ENCODE data around the gene TCF7L2. TPM values are rescaled to one million over a fixed set of nuclear protein-coding genes. Genes with fewer than 3 reads are reported as not detected.

The TCF7L2 gene
- total RNA-seq, 1 experiment from 2014 or later, result 16.1 TPM

DNA sequence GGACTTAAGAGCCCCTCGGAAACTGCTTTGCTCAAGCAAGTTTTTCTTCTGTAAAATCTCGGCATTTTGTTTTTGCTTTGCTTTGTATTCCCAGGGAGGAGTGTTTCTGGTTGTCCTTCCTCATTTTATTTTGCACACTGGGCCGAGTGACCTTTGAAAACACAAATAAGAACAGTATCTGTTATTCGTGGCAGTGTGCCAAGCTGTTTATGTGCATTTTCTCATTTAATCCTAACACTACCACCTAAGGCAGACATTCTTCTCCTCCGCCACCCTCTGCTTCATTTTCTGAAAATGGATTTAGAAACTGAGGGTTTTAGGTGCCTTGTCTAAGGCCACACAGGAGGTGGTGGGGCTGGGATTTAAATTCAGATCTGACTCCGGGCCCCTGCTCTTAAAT lies 218.5 kb downstream of the TCF7L2 start:
- no peaks in the 10 kb centered on the region for H3K79me2 ChIP-seq (ENCODE audit: low read length)
- no peaks in the 10 kb centered on the region for H4K20me1 ChIP-seq (ENCODE audit: low read length)
- no peak overlapping the region for H3K4me2 ChIP-seq (ENCODE audit: low read length)
- ChIA-PET POLR2A (ENCODE audit: unreplicated experiment) (no interaction called here), CTCF (no interaction called here)
- intact Hi-C loops (cut with micrococcal nuclease), result no loop called here
- H3K4me3 ChIP-seq (ENCODE audit: low read length), result no peak overlapping the region
- H3K27ac ChIP-seq (ENCODE audit: low read length), result no peak overlapping the region
- no peaks in the 10 kb centered on the region for H3K27me3 ChIP-seq (ENCODE audit: low read length)
- no peak for TF ChIP-seq EZH2 (IDR thresholded peaks at IDR 0.05; ENCODE audit: low read length, unreplicated experiment)
- no peak for TF ChIP-seq EZH2phosphoT487 (IDR thresholded peaks at IDR 0.05; ENCODE audit: borderline replicate concordance, low read length)
- TF ChIP-seq, protein P1, sequence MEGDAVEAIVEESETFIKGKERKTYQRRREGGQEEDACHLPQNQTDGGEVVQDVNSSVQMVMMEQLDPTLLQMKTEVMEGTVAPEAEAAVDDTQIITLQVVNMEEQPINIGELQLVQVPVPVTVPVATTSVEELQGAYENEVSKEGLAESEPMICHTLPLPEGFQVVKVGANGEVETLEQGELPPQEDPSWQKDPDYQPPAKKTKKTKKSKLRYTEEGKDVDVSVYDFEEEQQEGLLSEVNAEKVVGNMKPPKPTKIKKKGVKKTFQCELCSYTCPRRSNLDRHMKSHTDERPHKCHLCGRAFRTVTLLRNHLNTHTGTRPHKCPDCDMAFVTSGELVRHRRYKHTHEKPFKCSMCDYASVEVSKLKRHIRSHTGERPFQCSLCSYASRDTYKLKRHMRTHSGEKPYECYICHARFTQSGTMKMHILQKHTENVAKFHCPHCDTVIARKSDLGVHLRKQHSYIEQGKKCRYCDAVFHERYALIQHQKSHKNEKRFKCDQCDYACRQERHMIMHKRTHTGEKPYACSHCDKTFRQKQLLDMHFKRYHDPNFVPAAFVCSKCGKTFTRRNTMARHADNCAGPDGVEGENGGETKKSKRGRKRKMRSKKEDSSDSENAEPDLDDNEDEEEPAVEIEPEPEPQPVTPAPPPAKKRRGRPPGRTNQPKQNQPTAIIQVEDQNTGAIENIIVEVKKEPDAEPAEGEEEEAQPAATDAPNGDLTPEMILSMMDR (conservative IDR thresholded peaks at IDR 0.05; ENCODE audit: low read depth, low read length), result no peak
- H2AFZ ChIP-seq (ENCODE audit: low read length), result no peak overlapping the region
- DNase-seq (no peak), ATAC-seq (no peak)
- H3F3A ChIP-seq (ENCODE audit: low read length, unreplicated experiment), result no peaks in the 10 kb centered on the region
- no TSS peak for BruUV-seq (replicated peaks)
- H3K9me3 ChIP-seq (ENCODE audit: low read length), result no peaks in the 10 kb centered on the region
- no peak overlapping the region for H3K9ac ChIP-seq (ENCODE audit: low read length)
- H3K4me1 ChIP-seq (ENCODE audit: insufficient read depth, low read length), result no peaks in the 10 kb centered on the region
- H3K36me3 ChIP-seq (ENCODE audit: low read depth, low read length), result 0 out of 2 replicates have a peak, but pooled peaks cover 8% of the 10 kb centered on the region
- H3K9me2 ChIP-seq (replicated peaks; ENCODE audit: low read length), result no peaks in the 10 kb centered on the region

DNA sequence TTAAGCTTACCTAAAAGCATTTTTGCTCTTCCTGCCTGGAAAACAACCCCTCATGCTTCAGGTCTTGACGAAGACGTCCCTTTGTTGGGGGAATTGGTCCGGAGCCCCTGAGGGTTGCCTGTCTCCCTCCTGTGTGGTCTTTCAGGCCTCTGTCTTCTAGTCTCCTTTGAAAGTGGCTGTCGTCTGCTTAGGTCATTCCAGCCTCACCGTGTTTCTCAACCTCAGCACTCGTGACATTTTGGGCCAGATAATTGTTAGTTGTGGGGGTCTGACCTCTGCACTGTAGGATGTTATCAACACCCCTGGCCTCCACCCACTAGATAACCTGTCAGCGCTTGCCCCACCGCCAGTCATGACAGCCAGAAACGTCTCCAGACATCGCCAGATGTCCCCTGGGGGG lies 219.1 kb downstream of the TCF7L2 start:
- DNase-seq, result no peak
- H3K9me3 ChIP-seq (ENCODE audit: low read length), result no peaks in the 10 kb centered on the region
- H2AFZ ChIP-seq (ENCODE audit: low read length), result no peak overlapping the region
- ChIA-PET CTCF (no interaction called here), POLR2A (ENCODE audit: unreplicated experiment) (no interaction called here)
- no peak overlapping the region for H3K27ac ChIP-seq (ENCODE audit: low read length)
- H3K4me2 ChIP-seq (ENCODE audit: low read length), result no peak overlapping the region
- H3K4me3 ChIP-seq (ENCODE audit: low read length), result no peak overlapping the region
- intact Hi-C loops (cut with micrococcal nuclease), result no loop called here
- no peak overlapping the region for H3K9ac ChIP-seq (ENCODE audit: low read length)
- H3F3A ChIP-seq (ENCODE audit: low read length, unreplicated experiment), result no peaks in the 10 kb centered on the region
- ATAC-seq, result no peak
- H3K9me2 ChIP-seq (replicated peaks; ENCODE audit: low read length), result no peaks in the 10 kb centered on the region
- no peaks in the 10 kb centered on the region for H3K27me3 ChIP-seq (ENCODE audit: low read length)
- TF ChIP-seq EZH2phosphoT487 (IDR thresholded peaks at IDR 0.05; ENCODE audit: borderline replicate concordance, low read length) (no peak), EZH2 (IDR thresholded peaks at IDR 0.05; ENCODE audit: low read length, unreplicated experiment) (no peak)
- TF ChIP-seq, protein P1 (conservative IDR thresholded peaks at IDR 0.05; ENCODE audit: low read depth, low read length), result no peak
- H4K20me1 ChIP-seq (ENCODE audit: low read length), result no peaks in the 10 kb centered on the region
- no peaks in the 10 kb centered on the region for H3K79me2 ChIP-seq (ENCODE audit: low read length)
- 0 out of 2 replicates have a peak, but pooled peaks cover 8% of the 10 kb centered on the region for H3K36me3 ChIP-seq (ENCODE audit: low read depth, low read length)
- BruUV-seq (replicated peaks), result no TSS peak
- H3K4me1 ChIP-seq (ENCODE audit: insufficient read depth, low read length), result no peaks in the 10 kb centered on the region

DNA sequence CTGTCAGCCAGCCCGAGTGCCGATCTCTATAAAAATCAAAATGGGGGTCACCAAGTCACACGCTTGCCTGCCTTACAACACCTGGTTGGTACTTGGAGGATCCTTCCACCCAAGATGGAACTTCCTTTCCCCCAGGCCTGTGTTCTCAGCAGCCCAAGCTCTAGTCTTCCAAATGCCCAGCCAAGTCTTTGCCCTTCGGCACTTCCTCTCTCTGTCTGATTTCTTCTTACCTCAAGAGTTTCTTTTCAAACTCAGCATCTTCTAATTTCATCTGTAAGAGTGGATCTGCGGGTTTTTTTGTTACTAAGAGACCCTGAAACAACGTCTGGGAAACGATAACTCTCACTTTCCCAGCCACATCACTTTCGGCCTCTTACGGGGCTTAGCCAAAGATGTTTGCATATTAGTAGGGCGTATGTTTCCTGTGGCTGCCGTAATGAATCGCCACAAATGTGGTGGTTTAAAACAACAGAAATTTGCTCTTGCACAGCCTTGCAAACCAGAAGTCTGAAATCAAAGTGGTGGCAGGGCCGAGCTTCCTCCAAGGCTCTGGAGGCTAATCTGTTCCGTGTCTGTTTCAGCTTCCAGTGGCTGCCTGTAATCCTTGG lies 219.9 kb downstream of the TCF7L2 start:
- ChIA-PET POLR2A (ENCODE audit: unreplicated experiment) (no interaction called here), CTCF (no interaction called here)
- Histone ChIP-seq H3K27ac (ENCODE audit: low read length) (no peak overlapping the region), H3K27me3 (ENCODE audit: low read length) (no peaks in the 10 kb centered on the region), H3K4me3 (ENCODE audit: low read length) (no peak overlapping the region), H3K79me2 (ENCODE audit: low read length) (no peaks in the 10 kb centered on the region), H3K9me3 (ENCODE audit: low read length) (no peaks in the 10 kb centered on the region), H2AFZ (ENCODE audit: low read length) (no peak overlapping the region), H3K36me3 (ENCODE audit: low read depth, low read length) (0 out of 2 replicates have a peak, but pooled peaks cover 8% of the 10 kb centered on the region), H4K20me1 (ENCODE audit: low read length) (no peaks in the 10 kb centered on the region), H3K4me2 (ENCODE audit: low read length) (no peak overlapping the region), H3K9me2 (replicated peaks; ENCODE audit: low read length) (no peaks in the 10 kb centered on the region), H3K9ac (ENCODE audit: low read length) (no peak overlapping the region), H3K4me1 (ENCODE audit: insufficient read depth, low read length) (no peaks in the 10 kb centered on the region), H3F3A (ENCODE audit: low read length, unreplicated experiment) (no peaks in the 10 kb centered on the region)
- TF ChIP-seq EZH2 (IDR thresholded peaks at IDR 0.05; ENCODE audit: low read length, unreplicated experiment) (no peak), EZH2phosphoT487 (IDR thresholded peaks at IDR 0.05; ENCODE audit: borderline replicate concordance, low read length) (no peak)
- TF ChIP-seq, protein P1 (conservative IDR thresholded peaks at IDR 0.05; ENCODE audit: low read depth, low read length), result no peak
- intact Hi-C loops (cut with micrococcal nuclease), result no loop called here
- no peak for DNase-seq
- no peak for ATAC-seq
- BruUV-seq (replicated peaks), result no TSS peak

Data from PC-3 (cell line).